SK-N-SH (cell line): ENCODE data around the gene CERS6. TPM values are rescaled to one million over a fixed set of nuclear protein-coding genes. Genes with fewer than 3 reads are reported as not detected.

Experiments
- CTCF ChIA-PET: fragments of 300-600, 350-600 bp; formaldehyde crosslinking; extraction: SDS; loops from one replicate; lab custom pipeline; 2021; lab: Yijun Ruan, JAX
- POLR2A ChIA-PET: fragments of 350-600 bp; sonication (Branson Sonifier 250); formaldehyde crosslinking; extraction: SDS; loops from one replicate; lab custom pipeline; 2020; ENCODE audit warnings: antibody characterized with exemption, inconsistent platforms; lab: Yijun Ruan, JAX
- DNase-seq: peaks from one replicate; pipeline ENCODE4 v3.0.0; 2012
- H2AFZ ChIP-seq: fragments of 200-600 bp; sonication (generic); 2 replicates; pipeline ENCODE4 v1.8.1; 2016; ENCODE audit warnings: antibody characterized with exemption, mild to moderate bottlenecking, low read depth
- H3F3A ChIP-seq: fragments of 200-600 bp; sonication (generic); replicated peaks from 2 replicates; pipeline ENCODE3; 2016; ENCODE audit warnings: antibody characterized with exemption, mild to moderate bottlenecking; ENCODE audit not compliant: insufficient read depth
- H3K27ac ChIP-seq, 2 experiments: fragments of 200-500 bp in 1 of 2; fragments of 200-600 bp in 1 of 2; sonication (Bioruptor generic) in 1 of 2; sonication (generic), shearing (Covaris generic) in 1 of 2; 2 replicates each; pipeline versions ENCODE4 v1.5.1 to v1.6.1; 2014 to 2016; ENCODE audit warnings: low read depth in 2 of 2, inconsistent platforms in 1 of 2, low read length in 1 of 2, mild to moderate bottlenecking in 1 of 2, mixed read lengths in 1 of 2
- H3K27me3 ChIP-seq: fragments of 200-600 bp; sonication (generic), shearing (Covaris generic); 2 replicates; pipeline ENCODE4 v1.6.1; 2016; ENCODE audit warnings: mixed run types; ENCODE audit not compliant: insufficient read depth
- H3K36me3 ChIP-seq, 2 experiments: fragments of 200-500 bp in 1 of 2; fragments of 200-600 bp in 1 of 2; sonication (Bioruptor generic) in 1 of 2; sonication (generic) in 1 of 2; replicated peaks in 1 of 2; 2 replicates each; pipeline versions ENCODE3 to v1.5.1; 2014 to 2016; ENCODE audit warnings: low read length in 1 of 2, mild to moderate bottlenecking in 1 of 2; ENCODE audit not compliant: insufficient read depth in 2 of 2, control insufficient read depth in 1 of 2
- H3K4me1 ChIP-seq, 2 experiments: fragments of 200-500 bp in 1 of 2; fragments of 200-600 bp in 1 of 2; sonication (Bioruptor generic) in 1 of 2; sonication (generic), shearing (Covaris generic) in 1 of 2; 2 replicates each; pipeline versions ENCODE4 v1.5.1 to v1.6.1; 2014 to 2016; ENCODE audit warnings: low read depth in 1 of 2, low read length in 1 of 2, mixed run types in 1 of 2; ENCODE audit not compliant: insufficient read depth in 2 of 2, control insufficient read depth in 1 of 2
- H3K4me2 ChIP-seq: fragments of 200-600 bp; sonication (generic), shearing (Covaris generic); 2 replicates; pipeline ENCODE4 v1.6.1; 2017; ENCODE audit warnings: mixed run types
- H3K4me3 ChIP-seq, 2 experiments: fragments of 200-500 bp in 1 of 2; fragments of 200-600 bp in 1 of 2; sonication (Bioruptor generic) in 1 of 2; sonication (generic), shearing (Covaris generic) in 1 of 2; 2 replicates each; pipeline versions ENCODE4 v1.5.1 to v1.8.1; 2014 to 2016; ENCODE audit warnings: low read depth in 2 of 2, inconsistent platforms in 1 of 2, low read length in 1 of 2, mild to moderate bottlenecking in 1 of 2, mixed read lengths in 1 of 2, moderate library complexity in 1 of 2
- H3K79me2 ChIP-seq: fragments of 200-600 bp; sonication (generic); 2 replicates; pipeline ENCODE4 v1.8.1; 2017; ENCODE audit warnings: mild to moderate bottlenecking; ENCODE audit not compliant: insufficient read depth
- H3K9ac ChIP-seq: fragments of 200-600 bp; sonication (generic); 2 replicates; pipeline ENCODE4 v1.6.1; 2017; ENCODE audit warnings: mixed run types
- H3K9me2 ChIP-seq: fragments of 200-600 bp; sonication (generic); 2 replicates; pipeline ENCODE4 v1.6.1; 2017; ENCODE audit warnings: mixed run types
- H3K9me3 ChIP-seq: fragments of 200-600 bp; sonication (generic); 2 replicates; pipeline ENCODE4 v1.6.1; 2017; ENCODE audit warnings: mixed run types, mild to moderate bottlenecking, moderate library complexity
- H4K20me1 ChIP-seq: fragments of 200-600 bp; sonication (generic); 2 replicates; pipeline ENCODE4 v1.6.1; 2017; ENCODE audit warnings: mild to moderate bottlenecking, mixed run types; ENCODE audit not compliant: insufficient read depth
- CTCF ChIP-seq: fragments of 200-600 bp; sonication (generic); IDR thresholded peaks from 2 replicates; pipeline ENCODE4 v1.6.1; 2017; ENCODE audit warnings: antibody characterized with exemption, mild to moderate bottlenecking, moderate library complexity
- ELF1 ChIP-seq: IDR thresholded peaks from 2 replicates; pipeline ENCODE4 v1.4.0; 2012
- FOXM1 ChIP-seq: IDR thresholded peaks from 2 replicates; pipeline ENCODE4 v1.4.0; 2012; ENCODE audit warnings: low read depth, mild to moderate bottlenecking
- GABPA ChIP-seq: IDR thresholded peaks from 2 replicates; pipeline ENCODE4 v1.4.0; 2012; ENCODE audit warnings: low read depth, mild to moderate bottlenecking
- GATA2 ChIP-seq: sonication (generic); formaldehyde crosslinking; IDR thresholded peaks from 2 replicates; pipeline ENCODE4 v1.5.0; 2020; ENCODE audit warnings: mild to moderate bottlenecking, missing genetic modification reagents
- MEF2A ChIP-seq: IDR thresholded peaks from 2 replicates; pipeline ENCODE4 v1.4.0; 2012; ENCODE audit warnings: low read depth, borderline replicate concordance
- MXI1 ChIP-seq: IDR thresholded peaks from 2 replicates; pipeline ENCODE4 v1.6.1; 2012; ENCODE audit warnings: mild to moderate bottlenecking, low read depth, low read length, improper control_type of control experiment
- NFIC ChIP-seq: IDR thresholded peaks from 2 replicates; pipeline ENCODE4 v1.4.0; 2012; ENCODE audit warnings: borderline replicate concordance
- RAD21 ChIP-seq: IDR thresholded peaks from 2 replicates; pipeline ENCODE4 v1.6.1; 2012; ENCODE audit warnings: mild to moderate bottlenecking, low read length
- RCOR1 ChIP-seq: fragments of 150-350 bp; IDR thresholded peaks from 2 replicates; pipeline ENCODE4 v1.6.1; 2017; ENCODE audit warnings: antibody characterized with exemption, low read length
- RFX5 ChIP-seq: IDR thresholded peaks from 2 replicates; pipeline ENCODE4 v1.6.1; 2012; ENCODE audit warnings: mild to moderate bottlenecking, improper control_type of control experiment, low read length
- SMC3 ChIP-seq: IDR thresholded peaks from 2 replicates; pipeline ENCODE4 v1.6.1; 2012; ENCODE audit warnings: low read depth, low read length, improper control_type of control experiment
- TAF1 ChIP-seq: IDR thresholded peaks from 2 replicates; pipeline ENCODE4 v1.6.1; 2012; ENCODE audit warnings: low read depth, mild to moderate bottlenecking, low read length, moderate library complexity, borderline replicate concordance
- TCF12 ChIP-seq: IDR thresholded peaks from 2 replicates; pipeline ENCODE4 v1.4.0; 2012
- TEAD4 ChIP-seq: IDR thresholded peaks from 2 replicates; pipeline ENCODE4 v1.4.0; 2012; ENCODE audit warnings: mild to moderate bottlenecking, borderline replicate concordance; ENCODE audit not compliant: insufficient read depth
- YY1 ChIP-seq: IDR thresholded peaks from 2 replicates; pipeline ENCODE4 v1.4.0; 2012; ENCODE audit warnings: low read depth, mild to moderate bottlenecking
- ZBTB33 ChIP-seq: IDR thresholded peaks from 2 replicates; pipeline ENCODE4 v1.4.0; 2012; ENCODE audit warnings: low read depth, borderline replicate concordance
- WGBS: methylation state at CpG from one replicate; pipeline ENCODE4 v1.1.6; 2017; ENCODE audit warnings: low lambda C conversion rate; 5-methylcytosine and 5-hydroxymethylcytosine counted together
- polyA plus RNA-seq, 3 experiments: library from polyadenylated mRNA; depleted of rRNA; stranded (reverse); fragments of >200 nt; gene quantifications; 2 replicates each; pipeline ENCODE4 v1.2.3, GENCODE V29; 2012
- TF ChIP-seq, protein P1 (sequence below): fragments of 150-350 bp; IDR thresholded peaks from 2 replicates; pipeline ENCODE4 v1.6.1; 2016; ENCODE audit warnings: mild to moderate bottlenecking, low read depth, low read length

The CERS6 gene
- polyA plus RNA-seq, 1 of the 3 experiments (the other 2 are of a cell fraction): 1.8 TPM

GRCh38 chr2:168525020-168525419 is 68.9 kb downstream of the CERS6 start:
- WGBS: 87% methylated on average over 3 of the region's 3 CpGs
- Histone ChIP-seq H4K20me1 (no peaks in the 10 kb centered on the region), H3K4me3 (no peak overlapping the region), H3K4me1 (peaks cover 0 to 18% of the 10 kb centered on the region in 2 experiments; a peak in 2 of 4 replicates), H3K36me3 (no peaks in the 10 kb centered on the region), H3K9ac (no peak overlapping the region), H3K79me2 (no peaks in the 10 kb centered on the region), H3K9me2 (no peaks in the 10 kb centered on the region), H3F3A (no peaks in the 10 kb centered on the region), H3K27ac (no peak overlapping the region), H3K4me2 (no peak overlapping the region), H2AFZ (no peak overlapping the region), H3K27me3 (no peaks in the 10 kb centered on the region), H3K9me3 (no peaks in the 10 kb centered on the region)
- POLR2A ChIA-PET: no interaction called here
- no peak for TF ChIP-seq YY1
- TF ChIP-seq RAD21: no peak
- no peak for TF ChIP-seq RFX5
- no peak for TF ChIP-seq FOXM1
- no peak for TF ChIP-seq TAF1
- TF ChIP-seq GATA2 (CRISPR knock-in tag): no peak
- TF ChIP-seq SMC3: no peak
- TF ChIP-seq MXI1: no peak
- TF ChIP-seq ZBTB33: no peak
- no peak for TF ChIP-seq GABPA
- no peak for TF ChIP-seq CTCF
- no peak for TF ChIP-seq NFIC
- TF ChIP-seq RCOR1: no peak
- no peak for TF ChIP-seq TCF12
- CTCF ChIA-PET: interaction anchor here (1.1 kb wide), 1 partner anchor 10 kb away, joined by 3 read pairs; no protein-coding TSS in a partner anchor
- DNase-seq: no peak

- H3K9me2 ChIP-seq: no peaks in the 10 kb centered on the region
- peaks cover 0 to 20% of the 10 kb centered on the region in 2 experiments; a peak in 2 of 4 replicates for H3K4me1 ChIP-seq
- DNase-seq: no peak
- no peaks in the 10 kb centered on the region for H3K36me3 ChIP-seq
- no peaks in the 10 kb centered on the region for H4K20me1 ChIP-seq
- no peaks in the 10 kb centered on the region for H3K9me3 ChIP-seq
- no peak overlapping the region for H3K4me2 ChIP-seq
- no peaks in the 10 kb centered on the region for H3K79me2 ChIP-seq
- H3F3A ChIP-seq: no peaks in the 10 kb centered on the region
- 96% methylated on average over 1 of the region's 1 CpG for WGBS
- H3K9ac ChIP-seq: no peak overlapping the region
- TF ChIP-seq ELF1: no peak
- no peak for TF ChIP-seq MEF2A
- TF ChIP-seq, protein P1, sequence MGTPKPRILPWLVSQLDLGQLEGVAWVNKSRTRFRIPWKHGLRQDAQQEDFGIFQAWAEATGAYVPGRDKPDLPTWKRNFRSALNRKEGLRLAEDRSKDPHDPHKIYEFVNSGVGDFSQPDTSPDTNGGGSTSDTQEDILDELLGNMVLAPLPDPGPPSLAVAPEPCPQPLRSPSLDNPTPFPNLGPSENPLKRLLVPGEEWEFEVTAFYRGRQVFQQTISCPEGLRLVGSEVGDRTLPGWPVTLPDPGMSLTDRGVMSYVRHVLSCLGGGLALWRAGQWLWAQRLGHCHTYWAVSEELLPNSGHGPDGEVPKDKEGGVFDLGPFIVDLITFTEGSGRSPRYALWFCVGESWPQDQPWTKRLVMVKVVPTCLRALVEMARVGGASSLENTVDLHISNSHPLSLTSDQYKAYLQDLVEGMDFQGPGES: no peak
- TF ChIP-seq TEAD4: no peak
- no peak overlapping the region for H3K4me3 ChIP-seq
- no peak overlapping the region for H2AFZ ChIP-seq
- no peaks in the 10 kb centered on the region for H3K27me3 ChIP-seq
- H3K27ac ChIP-seq: no peak overlapping the region; a peak in 1 of 4 replicates
- ChIA-PET POLR2A (no interaction called here), CTCF (no interaction called here)
Measured at GRCh38 chr2:168525716-168526446, 69.8 kb downstream of the CERS6 start.
